ENCODE measurements around the gene CHP1.
"Not testable (repeated sequence)": the region's sequence is repeated elsewhere in the genome, so short reads cannot be mapped to it uniquely, and the experiment has no call there.

Gene CHP1

GRCh38 chr15:41258750-41259471 lies 27.8 kb downstream of the CHP1 start:
- no peak for DNase-seq

GRCh38 chr15:41259546-41260189 lies 28.6 kb downstream of the CHP1 start:
- no peak for DNase-seq

- not testable (repeated sequence) for DNase-seq
Measured at GRCh38 chr15:41260924-41261323, 29.9 kb downstream of the CHP1 start.

GRCh38 chr15:41262571-41262970 lies 31.5 kb downstream of the CHP1 start:
- DNase-seq: no peak

- no peak for DNase-seq
Measured at GRCh38 chr15:41263891-41264351, 32.9 kb downstream of the CHP1 start.

GRCh38 chr15:41269887-41270286 lies 38.8 kb downstream of the CHP1 start:
- DNase-seq: no peak

- no peak for DNase-seq
Measured at GRCh38 chr15:41276831-41277230, 45.8 kb downstream of the CHP1 start.

GRCh38 chr15:41278319-41278718 lies 47.3 kb downstream of the CHP1 start:
- DNase-seq: no peak

GRCh38 chr15:41279535-41280283 lies 48.6 kb downstream of the CHP1 start:
- no peak for DNase-seq

- no peak for DNase-seq
Measured at GRCh38 chr15:41281236-41281635, 50.2 kb downstream of the CHP1 start.

- DNase-seq: not testable (repeated sequence)
Measured at GRCh38 chr15:41282436-41282835, 51.4 kb downstream of the CHP1 start.

- not testable (repeated sequence) for DNase-seq
Measured at GRCh38 chr15:41282980-41283652, 52.0 kb downstream of the CHP1 start.

GRCh38 chr15:41283653-41284426 lies 52.8 kb downstream of the CHP1 start:
- peak; percentile 99 for DNase-seq

- DNase-seq: peak; percentile 34
Measured at GRCh38 chr15:41284427-41285177, 53.5 kb downstream of the CHP1 start.

GRCh38 chr15:41285285-41285684 lies 54.2 kb downstream of the CHP1 start:
- DNase-seq: no peak

GRCh38 chr15:41286665-41287333 lies 55.7 kb downstream of the CHP1 start:
- DNase-seq: no peak

- no peak for DNase-seq
Measured at GRCh38 chr15:41288464-41288863, 57.4 kb downstream of the CHP1 start.

- DNase-seq: no peak
Measured at GRCh38 chr15:41289953-41290352, 58.9 kb downstream of the CHP1 start.

GRCh38 chr15:41291065-41291631 lies 60.1 kb downstream of the CHP1 start:
- DNase-seq: no peak

- no peak for DNase-seq
Measured at GRCh38 chr15:41292521-41292920, 61.5 kb downstream of the CHP1 start.

GRCh38 chr15:41301139-41301538 lies 70.1 kb downstream of the CHP1 start:
- DNase-seq: not testable (repeated sequence)
